T-helper 1 cell treated with Interleukin-12 subunit alpha and Interleukin-12 subunit beta and Interleukin-4 antibody, amounts not matched to agents 30 ng/mL and 1 ng/mL, for 36 hours (primary cell): ENCODE measurements around the gene RGS6. TPM values are rescaled to one million over a fixed set of nuclear protein-coding genes. Genes with fewer than 3 reads are reported as not detected.

Experiments used
- intact Hi-C: fragments of 100-400 bp; cut with micrococcal nuclease; formaldehyde crosslinking; loops from one replicate; pipeline ENCODE4 v1.15.1; 2024
- total RNA-seq: library from RNA; stranded (reverse); gene quantifications from 2 replicates; pipeline ENCODE4 v1.2.3, GENCODE V29; 2022

The RGS6 gene
- total RNA-seq, 1 donor from 2014 or later = 3.0 TPM

DNA sequence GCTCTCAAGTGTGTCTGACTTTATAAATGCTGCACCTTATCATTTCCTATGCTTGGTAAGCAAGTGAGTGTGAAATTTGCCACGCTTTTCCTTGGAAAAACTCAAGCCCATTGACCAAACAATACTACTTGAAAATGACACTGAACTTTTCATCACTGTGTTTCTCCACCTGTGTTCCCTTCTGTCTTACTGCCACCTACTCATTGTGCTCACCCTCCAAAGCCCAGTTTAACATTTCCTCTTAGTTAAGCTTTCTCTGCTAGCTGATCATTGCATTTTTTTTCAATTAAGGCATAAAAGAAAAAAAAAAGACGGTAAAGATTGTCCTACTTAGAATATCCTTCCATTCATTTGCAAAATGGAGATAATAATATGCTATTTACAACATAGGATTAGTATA is 516.0 kb downstream of the RGS6 start:
- intact Hi-C loops = loop anchor here (1.0 kb wide), 1 partner anchor 424 kb away; no protein-coding TSS in a partner anchor

DNA sequence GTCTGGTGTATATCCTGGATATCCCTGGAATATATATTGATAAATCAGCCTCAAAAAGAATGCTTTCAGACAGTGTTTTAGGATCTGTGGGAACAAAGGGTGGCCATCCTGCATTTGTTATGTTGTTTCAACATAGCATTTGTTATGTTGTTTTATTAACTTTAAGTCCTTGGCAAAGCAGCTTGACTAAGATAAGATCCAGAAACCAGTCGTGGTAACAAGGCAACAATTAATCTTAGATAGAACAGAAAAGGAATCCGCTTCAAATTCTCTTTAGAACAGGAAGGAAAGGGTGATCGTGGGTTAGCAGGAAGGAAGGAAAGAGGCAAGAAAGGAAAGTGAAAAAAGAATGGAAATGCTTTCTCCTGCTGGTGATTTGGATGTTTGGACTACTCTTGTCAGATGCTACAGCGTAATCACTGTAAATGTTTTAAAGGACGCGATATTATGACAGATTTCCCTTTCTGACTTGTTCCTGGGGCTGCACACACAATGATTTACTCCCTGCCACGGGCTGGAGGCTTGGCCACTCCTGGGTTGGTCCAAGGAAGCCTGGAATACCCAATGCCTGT is 518.3 kb downstream of the RGS6 start:
- intact Hi-C loops = loop anchor here (1.0 to 2.0 kb wide), 4 partner anchors 10 to 68 kb away; no protein-coding TSS in a partner anchor

DNA sequence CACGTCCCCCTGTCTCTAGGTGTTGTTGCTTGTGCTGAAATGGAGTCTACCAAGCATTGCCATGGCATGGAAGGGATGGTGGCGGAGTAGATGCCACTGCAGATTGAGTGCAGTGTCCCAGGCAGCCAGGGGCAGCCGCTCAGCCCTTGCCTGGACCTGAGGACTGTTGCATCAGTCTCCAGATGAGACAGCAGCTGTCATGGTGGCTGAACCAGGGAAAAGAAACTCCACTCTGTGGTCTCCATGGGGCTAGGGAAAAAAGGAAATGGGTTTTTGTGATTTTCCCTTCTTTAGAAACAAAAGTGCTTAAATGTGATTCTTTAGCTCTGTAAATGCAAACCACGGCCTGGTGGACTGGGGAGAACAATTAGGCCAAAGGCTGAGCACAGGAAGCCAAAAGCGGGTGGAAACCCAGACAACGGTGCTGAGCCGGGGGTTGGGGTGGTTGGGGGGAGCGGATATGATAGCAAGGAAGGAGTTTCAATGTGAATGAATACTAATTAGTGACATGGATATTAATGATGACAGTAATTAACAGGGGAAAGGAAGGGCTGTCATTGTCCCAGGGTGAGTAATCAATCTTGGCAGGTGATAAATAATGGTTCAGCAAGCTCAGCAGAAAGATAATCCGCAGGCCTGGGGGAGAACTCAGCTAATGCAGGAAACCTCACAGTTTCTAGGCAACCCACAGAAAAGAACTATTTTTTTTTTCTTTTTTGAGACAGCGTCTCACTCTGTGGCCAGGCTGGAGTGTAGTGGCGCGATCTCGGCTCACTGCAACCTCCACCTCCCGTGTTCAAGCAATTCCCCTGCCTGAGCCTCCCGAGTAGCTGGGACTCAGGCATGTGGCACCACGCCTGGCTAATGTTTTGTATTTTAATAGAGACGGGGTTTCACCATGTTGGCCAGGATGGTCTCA is 519.1 kb downstream of the RGS6 start:
- intact Hi-C loops = loop anchor here (1.0 to 2.0 kb wide), 4 partner anchors 11 to 67 kb away; no protein-coding TSS in a partner anchor

GRCh38 chr14:72452774-72453173 is 520.5 kb downstream of the RGS6 start:
- intact Hi-C loops = no loop called here

GRCh38 chr14:72454388-72455160 is 522.3 kb downstream of the RGS6 start:
- intact Hi-C loops = no loop called here

DNA sequence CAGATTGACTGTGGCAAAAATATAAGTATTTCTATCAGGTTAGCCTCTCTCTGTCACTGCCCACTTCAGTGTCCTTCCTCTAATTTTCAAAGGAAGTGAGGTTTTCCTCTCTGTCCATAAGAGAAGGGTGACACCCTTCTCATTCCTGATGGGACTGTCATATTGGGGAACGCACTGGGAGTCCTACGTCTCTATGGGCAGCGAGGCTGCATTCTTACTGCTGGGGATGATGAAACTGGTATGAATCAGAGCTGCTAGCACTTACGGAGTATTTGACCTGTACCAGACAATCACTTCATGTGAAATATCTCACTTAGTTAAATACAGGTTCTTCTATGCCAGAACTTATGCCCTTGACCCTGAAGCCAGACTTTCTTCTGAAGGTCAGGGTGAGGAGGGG is 525.4 kb downstream of the RGS6 start:
- intact Hi-C loops = no loop called here

- intact Hi-C loops = no loop called here
Observed at GRCh38 chr14:72462056-72462455, 529.8 kb downstream of the RGS6 start.

GRCh38 chr14:72463291-72463866 is 531.1 kb downstream of the RGS6 start:
- intact Hi-C loops = no loop called here

DNA sequence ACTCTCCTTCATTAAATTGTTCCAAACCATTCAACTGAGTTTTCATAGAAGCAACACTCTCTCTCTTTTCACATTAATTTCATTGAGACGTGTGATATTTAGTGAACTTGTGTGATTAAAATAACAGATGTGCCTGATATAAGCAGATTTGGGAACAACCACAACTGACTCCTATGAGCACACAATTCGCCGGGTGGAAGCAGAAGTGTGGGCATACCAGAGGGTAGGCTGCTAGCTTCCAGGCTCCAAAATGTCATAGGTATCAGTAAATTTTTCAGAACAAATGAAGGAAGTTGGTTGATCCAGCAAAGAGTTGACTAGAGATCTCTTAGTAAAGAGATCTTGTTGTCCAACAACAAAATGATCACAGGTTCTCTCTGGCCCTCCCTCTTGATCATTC is 532.0 kb downstream of the RGS6 start:
- intact Hi-C loops = no loop called here

DNA sequence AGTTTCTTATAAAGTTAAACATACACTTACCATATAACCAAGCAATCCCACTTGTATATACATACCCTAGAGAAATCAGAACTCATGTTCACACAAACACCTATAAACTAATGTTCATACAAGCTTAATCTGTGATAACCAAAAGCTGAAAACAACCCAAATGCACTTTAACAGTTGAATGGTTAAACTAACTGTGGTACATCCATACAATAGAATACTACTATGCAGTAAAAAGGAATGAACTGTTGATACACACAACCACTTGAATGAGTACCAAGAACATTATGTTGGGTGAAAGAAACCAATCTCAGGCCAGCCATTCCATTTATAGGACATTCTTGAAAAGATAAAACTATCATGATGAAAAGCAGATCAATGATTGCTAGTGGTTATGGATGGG is 534.1 kb downstream of the RGS6 start:
- intact Hi-C loops = no loop called here

DNA sequence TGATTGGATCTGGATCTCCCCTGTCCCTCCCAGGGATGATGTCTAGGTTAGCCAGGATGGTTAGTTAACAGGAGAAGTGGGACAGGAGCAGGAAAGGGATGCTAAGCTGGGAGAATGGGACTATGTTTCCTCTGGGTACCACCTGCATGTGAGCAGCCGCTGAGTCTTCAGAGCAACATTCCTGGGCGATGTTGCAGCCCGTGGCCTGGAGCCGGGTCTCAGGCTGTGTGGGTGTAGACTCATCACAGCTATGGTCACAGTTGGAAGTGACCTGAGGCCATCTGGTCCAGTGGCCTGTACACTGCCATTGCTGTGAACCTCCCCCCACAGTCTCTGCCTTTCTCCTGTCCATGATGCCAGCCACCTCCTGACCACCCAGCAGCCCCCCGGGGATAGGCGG is 539.1 kb downstream of the RGS6 start:
- intact Hi-C loops = no loop called here

GRCh38 chr14:72472845-72473244 is 540.6 kb downstream of the RGS6 start:
- intact Hi-C loops = no loop called here

DNA sequence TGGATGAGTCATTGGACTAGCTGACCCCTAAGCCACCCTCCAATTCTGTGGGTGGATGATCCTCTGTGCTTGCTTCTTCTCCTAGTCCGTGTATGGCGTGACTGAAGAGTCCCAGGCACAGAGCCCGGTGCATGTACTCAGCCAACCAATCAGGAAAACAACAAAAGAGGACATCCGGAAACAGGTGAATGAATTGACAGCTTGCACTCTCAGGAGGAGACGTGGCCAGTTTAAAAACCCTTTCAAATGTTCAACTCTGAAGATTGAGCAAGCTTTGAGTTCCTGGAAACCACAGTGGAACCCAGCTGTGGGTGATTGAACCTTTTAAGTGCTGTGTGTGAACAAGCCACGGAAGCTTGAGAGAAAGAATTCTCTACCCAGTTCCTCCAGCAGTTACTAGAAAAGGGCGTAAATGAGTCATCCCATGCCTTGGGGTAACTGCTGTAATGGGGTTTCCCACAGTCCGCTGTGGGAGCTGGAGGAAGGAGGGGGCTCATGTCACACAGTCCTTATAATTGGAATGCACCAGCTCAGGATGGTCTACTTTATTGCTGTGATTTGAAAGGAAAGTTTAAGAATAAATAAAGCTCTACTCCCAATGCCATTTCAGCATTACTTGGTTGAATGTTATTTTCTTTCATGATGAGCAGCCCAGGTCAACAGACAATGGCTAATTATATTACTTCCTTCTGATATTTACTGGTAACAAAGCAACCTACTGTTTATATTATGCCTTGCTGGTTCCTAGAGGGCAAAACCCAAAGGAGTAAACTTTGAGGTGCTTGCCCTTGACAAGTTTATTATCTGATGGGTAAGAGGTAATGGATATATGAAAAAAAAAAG is 544.6 kb downstream of the RGS6 start:
- intact Hi-C loops = loop anchor here (1.0 to 5.0 kb wide), 12 partner anchors 26 to 1156 kb away; partner anchors contain the start of genes DCAF4, DPF3, RBM25 and SIPA1L1

GRCh38 chr14:72477578-72477977 is 545.3 kb downstream of the RGS6 start:
- intact Hi-C loops = loop anchor here (1.0 to 5.0 kb wide), 10 partner anchors 26 to 1157 kb away; partner anchors contain the start of genes DCAF4, DPF3, RBM25 and SIPA1L1

DNA sequence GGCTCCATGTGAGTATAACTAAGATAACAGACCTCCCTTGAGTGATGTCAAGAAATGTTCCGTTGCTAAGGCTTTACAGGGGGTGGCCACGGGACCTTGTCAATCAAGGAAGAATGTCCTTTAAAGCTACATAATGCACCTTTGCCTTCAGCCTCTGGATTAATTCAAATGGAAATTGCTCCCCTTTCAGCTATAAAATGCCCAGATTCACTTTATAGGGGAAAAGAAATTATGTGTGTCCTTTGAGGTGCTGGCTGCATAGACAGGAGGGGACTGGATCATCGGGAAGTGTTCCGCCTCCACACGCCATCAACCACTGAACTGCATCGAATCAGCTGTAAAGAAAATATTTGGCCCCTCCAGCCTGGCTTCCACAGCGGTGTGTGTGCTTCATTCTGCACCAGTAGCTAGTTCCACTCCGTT is 546.3 kb downstream of the RGS6 start:
- intact Hi-C loops = loop anchor here (5.0 kb wide), 1 partner anchor 921 kb away; no protein-coding TSS in a partner anchor

DNA sequence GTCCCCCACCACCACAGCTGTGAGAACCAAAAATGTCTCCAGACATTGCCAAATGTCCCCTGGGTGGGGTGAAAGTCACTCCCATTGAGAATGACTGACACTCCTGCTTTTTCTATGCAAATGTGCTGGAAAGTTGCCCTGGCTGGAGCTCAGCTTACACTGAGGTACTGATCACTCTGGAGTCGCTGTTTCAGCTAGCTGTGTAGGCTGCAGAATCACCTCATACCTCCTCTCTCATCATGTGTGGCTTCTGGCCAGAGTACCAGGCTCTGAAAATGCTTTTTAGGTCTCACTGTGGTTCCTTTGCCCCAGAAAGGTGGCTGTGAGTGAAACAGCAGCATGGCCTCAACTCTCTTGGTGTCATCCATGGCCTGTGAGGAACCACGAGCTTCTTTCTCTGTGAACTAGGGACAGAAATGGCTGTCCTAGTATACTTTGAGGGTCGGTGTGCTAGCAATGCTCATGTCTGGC is 547.3 kb downstream of the RGS6 start:
- intact Hi-C loops = loop anchor here (5.0 kb wide), 1 partner anchor 922 kb away; no protein-coding TSS in a partner anchor

- intact Hi-C loops = no loop called here
Observed at GRCh38 chr14:72480464-72481243, 548.4 kb downstream of the RGS6 start.

GRCh38 chr14:72483311-72483710 is 551.1 kb downstream of the RGS6 start:
- intact Hi-C loops = no loop called here

DNA sequence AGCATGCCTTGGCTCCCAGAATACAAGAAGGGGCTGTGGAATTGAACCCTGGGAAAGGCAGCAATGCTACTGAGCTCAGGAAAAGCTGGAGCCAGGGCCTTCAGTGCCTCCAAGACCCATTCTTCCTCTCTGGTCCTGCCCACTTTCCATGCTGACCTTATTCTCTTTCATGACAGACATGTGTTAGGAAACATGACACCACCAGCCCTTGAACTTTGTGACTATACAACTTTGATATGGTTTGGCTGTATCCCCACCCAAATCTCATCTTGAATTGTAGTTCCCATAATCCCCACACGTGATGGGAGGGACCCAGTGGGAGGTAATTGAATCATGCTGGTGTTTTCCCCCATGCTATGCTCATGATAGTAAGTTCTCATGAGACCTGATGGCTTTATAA is 553.5 kb downstream of the RGS6 start:
- intact Hi-C loops = no loop called here
